Measurements from ENCODE around the gene CNIH4. TPM values are rescaled to one million over a fixed set of nuclear protein-coding genes. Genes with fewer than 3 reads are reported as not detected.

The CNIH4 gene
- total and polyA plus RNA-seq, 2 experiments from 2014 or later, result 53.5 to 194 TPM

DNA sequence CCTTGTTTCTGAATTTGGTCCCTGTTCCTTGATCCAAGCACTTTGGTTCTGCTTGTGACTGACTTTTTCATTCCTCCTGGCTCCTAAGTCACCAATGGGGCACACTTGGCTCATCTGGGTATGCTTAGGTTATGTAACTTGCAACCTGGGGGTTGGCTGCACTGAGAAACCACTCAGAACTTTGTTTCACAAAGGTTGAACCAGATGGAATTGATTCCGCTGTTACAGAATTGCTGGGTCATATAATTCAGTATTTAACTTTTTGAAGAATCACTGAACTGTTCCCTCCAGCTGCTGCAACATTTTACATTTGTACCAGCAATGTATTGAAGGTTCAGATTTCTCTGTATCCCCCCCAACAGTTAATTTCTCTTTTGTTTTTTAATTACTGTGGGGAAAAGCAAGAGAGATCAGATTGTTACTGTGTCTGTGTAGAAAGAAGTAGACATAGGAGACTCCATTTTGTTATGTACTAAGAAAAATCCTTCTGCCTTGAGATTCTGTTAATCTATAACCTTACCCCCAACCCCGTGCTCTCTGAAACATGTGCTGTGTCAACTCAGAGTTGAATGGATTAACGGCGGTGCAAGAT, 17.1 kb upstream of the CNIH4 start (continued):
- no peak for TF ChIP-seq ZNF462 (CRISPR knock-in tag; IDR thresholded peaks at IDR 0.05)
- TF ChIP-seq REST (IDR thresholded peaks at IDR 0.05; ENCODE audit: unreplicated experiment), result no peak
- no peak for TF ChIP-seq STAT1 (IDR thresholded peaks at IDR 0.05; ENCODE audit: unreplicated experiment)
- TF ChIP-seq ZNF114 (CRISPR knock-in tag; IDR thresholded peaks at IDR 0.05), result no peak
